OCI-LY1 (cell line): Measurements from ENCODE around the gene TOP1.

Experiments
- EZH2 ChIP-seq: fragments of 200-600 bp; sonication (generic), shearing (Covaris generic); IDR thresholded peaks from 2 replicates; pipeline ENCODE4 v1.8.0; 2017; ENCODE audit warnings: borderline replicate concordance, mixed run types, mild to moderate bottlenecking, antibody characterized with exemption, low read length, moderate library complexity, mixed read lengths
- TF ChIP-seq, protein P1 (sequence below): fragments of 200-600 bp; sonication (generic), shearing (Covaris generic); IDR thresholded peaks from 2 replicates; pipeline ENCODE4 v1.5.1; 2017; ENCODE audit warnings: mild to moderate bottlenecking, antibody characterized with exemption, low read length, moderate library complexity, mixed read lengths

DNA sequence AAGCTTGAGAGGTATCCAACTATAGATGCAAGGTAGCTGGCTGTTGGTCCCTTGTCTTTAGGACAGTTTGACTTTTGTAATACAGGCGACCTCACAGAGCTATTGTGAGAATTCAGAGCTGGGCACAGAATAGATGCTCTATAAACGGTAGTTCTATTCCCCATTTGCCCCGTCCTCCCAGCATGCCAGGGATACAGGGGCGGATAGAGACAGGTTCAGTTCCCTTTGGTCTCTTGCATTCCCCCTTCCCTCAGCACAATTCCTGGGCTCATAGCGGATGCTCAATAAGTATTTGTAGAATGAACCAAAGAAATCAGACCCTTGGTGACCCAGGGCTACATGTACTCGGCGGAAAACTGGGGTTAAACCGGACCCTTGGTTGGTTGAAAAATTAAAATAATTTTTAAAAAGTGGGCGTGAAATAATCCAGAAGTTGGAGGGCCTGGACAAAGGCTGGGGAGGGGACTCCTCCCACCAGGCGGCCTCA is 707 bp upstream of the TOP1 start:
- TF ChIP-seq, protein P1, sequence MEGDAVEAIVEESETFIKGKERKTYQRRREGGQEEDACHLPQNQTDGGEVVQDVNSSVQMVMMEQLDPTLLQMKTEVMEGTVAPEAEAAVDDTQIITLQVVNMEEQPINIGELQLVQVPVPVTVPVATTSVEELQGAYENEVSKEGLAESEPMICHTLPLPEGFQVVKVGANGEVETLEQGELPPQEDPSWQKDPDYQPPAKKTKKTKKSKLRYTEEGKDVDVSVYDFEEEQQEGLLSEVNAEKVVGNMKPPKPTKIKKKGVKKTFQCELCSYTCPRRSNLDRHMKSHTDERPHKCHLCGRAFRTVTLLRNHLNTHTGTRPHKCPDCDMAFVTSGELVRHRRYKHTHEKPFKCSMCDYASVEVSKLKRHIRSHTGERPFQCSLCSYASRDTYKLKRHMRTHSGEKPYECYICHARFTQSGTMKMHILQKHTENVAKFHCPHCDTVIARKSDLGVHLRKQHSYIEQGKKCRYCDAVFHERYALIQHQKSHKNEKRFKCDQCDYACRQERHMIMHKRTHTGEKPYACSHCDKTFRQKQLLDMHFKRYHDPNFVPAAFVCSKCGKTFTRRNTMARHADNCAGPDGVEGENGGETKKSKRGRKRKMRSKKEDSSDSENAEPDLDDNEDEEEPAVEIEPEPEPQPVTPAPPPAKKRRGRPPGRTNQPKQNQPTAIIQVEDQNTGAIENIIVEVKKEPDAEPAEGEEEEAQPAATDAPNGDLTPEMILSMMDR: no peak
- no peak for TF ChIP-seq EZH2
